Activated T-helper 2 cell treated with anti-CD3 and anti-CD28 coated beads, Interferon-gamma antibody, Interleukin-2, Interleukin-4, amounts not matched to agents 10 μg/mL and 5 μg/mL and 100 μg/mL, durations not matched to agents 14 hours and 24 hours and 36 hours (primary cell): ENCODE data around the gene SNAPC1. TPM values are rescaled to one million over a fixed set of nuclear protein-coding genes. Genes with fewer than 3 reads are reported as not detected.

Experiments used
- DNase-seq: peaks from one replicate; pipeline ENCODE4 v3.0.0; 2021; ENCODE audit warnings: low spot score
- H3K27ac Mint-ChIP-seq: one replicate; pipeline ENCODE4 v1.8.0; 2021; ENCODE audit warnings: mixed read lengths
- H3K27me3 Mint-ChIP-seq: one replicate; pipeline ENCODE4 v1.8.0; 2021; ENCODE audit warnings: low read depth, mixed read lengths
- H3K36me3 Mint-ChIP-seq: one replicate; pipeline ENCODE4 v1.8.0; 2021; ENCODE audit warnings: low read depth, mixed read lengths
- H3K4me1 Mint-ChIP-seq: one replicate; pipeline ENCODE4 v1.8.0; 2021; ENCODE audit warnings: low read depth, mixed read lengths
- H3K4me3 Mint-ChIP-seq: one replicate; pipeline ENCODE4 v1.8.0; 2021; ENCODE audit warnings: low read depth, mild to moderate bottlenecking, moderate library complexity, mixed read lengths
- H3K9me3 Mint-ChIP-seq: one replicate; pipeline ENCODE4 v1.8.0; 2021; ENCODE audit warnings: mixed read lengths
- intact Hi-C: fragments of 100-400 bp; cut with micrococcal nuclease; formaldehyde crosslinking; loops from one replicate; pipeline ENCODE4 v1.15.1; 2023
- total RNA-seq: library from RNA; stranded (reverse); gene quantifications from 2 replicates; pipeline ENCODE4 v1.2.3, GENCODE V29; 2022

SNAPC1 gene
- total RNA-seq = 10.2 and 10.5 TPM in 2 replicates

- H3K9me3 Mint-ChIP-seq = no peaks in the 10 kb centered on the region
- peak; percentile 98 for DNase-seq
- H3K27me3 Mint-ChIP-seq = peaks cover 3% of the 10 kb centered on the region
- H3K4me3 Mint-ChIP-seq = peak within 1 kb of the TSS; percentile 94
- H3K4me1 Mint-ChIP-seq = peaks cover 36% of the 10 kb centered on the region
- peak within 1 kb of the TSS; percentile 93 for H3K27ac Mint-ChIP-seq
- peaks cover 26% of the 10 kb centered on the region for H3K36me3 Mint-ChIP-seq
- intact Hi-C loops = loop anchor here (1.0 to 10.0 kb wide), 5 partner anchors 11 to 1513 kb away; partner anchors contain the start of genes PPM1A and PRKCH
Measured at GRCh38 chr14:61761959-61762786, at the start of gene SNAPC1. TSS of gene SNAPC1 (plus strand) at chr14:61762420. CDS start at chr14:61762461, 41 bp downstream.

GRCh38 chr14:61713724-61714437 is 48.3 kb upstream of the SNAPC1 start:
- no peaks in the 10 kb centered on the region for H3K27me3 Mint-ChIP-seq
- peaks cover 61% of the 10 kb centered on the region for H3K4me1 Mint-ChIP-seq
- H3K27ac Mint-ChIP-seq = peak overlapping the region; percentile 43
- H3K36me3 Mint-ChIP-seq = peaks cover 15% of the 10 kb centered on the region
- intact Hi-C loops = loop anchor here (1.0 kb wide), 1 partner anchor 11 kb away; no protein-coding TSS in a partner anchor
- no peaks in the 10 kb centered on the region for H3K9me3 Mint-ChIP-seq
- DNase-seq = no peak
- no peak overlapping the region for H3K4me3 Mint-ChIP-seq

GRCh38 chr14:61716956-61717355 is 45.3 kb upstream of the SNAPC1 start:
- no peak for DNase-seq
- no peak overlapping the region for H3K4me3 Mint-ChIP-seq
- no peaks in the 10 kb centered on the region for H3K27me3 Mint-ChIP-seq
- H3K36me3 Mint-ChIP-seq = peaks cover 30% of the 10 kb centered on the region
- H3K27ac Mint-ChIP-seq = no peak overlapping the region
- peaks cover 64% of the 10 kb centered on the region for H3K4me1 Mint-ChIP-seq
- intact Hi-C loops = no loop called here
- H3K9me3 Mint-ChIP-seq = no peaks in the 10 kb centered on the region

- DNase-seq = no peak
- peaks cover 34% of the 10 kb centered on the region for H3K36me3 Mint-ChIP-seq
- no peak overlapping the region for H3K4me3 Mint-ChIP-seq
- H3K27me3 Mint-ChIP-seq = no peaks in the 10 kb centered on the region
- no peaks in the 10 kb centered on the region for H3K9me3 Mint-ChIP-seq
- intact Hi-C loops = loop anchor here (2.0 kb wide), 2 partner anchors 13 to 31 kb away; no protein-coding TSS in a partner anchor
- H3K27ac Mint-ChIP-seq = no peak overlapping the region
- H3K4me1 Mint-ChIP-seq = peaks cover 55% of the 10 kb centered on the region
Measured at GRCh38 chr14:61718039-61718438, 44.2 kb upstream of the SNAPC1 start.

GRCh38 chr14:61719344-61720293 is 42.6 kb upstream of the SNAPC1 start:
- peaks cover 57% of the 10 kb centered on the region for H3K4me1 Mint-ChIP-seq
- DNase-seq = no peak
- H3K9me3 Mint-ChIP-seq = no peaks in the 10 kb centered on the region
- no peaks in the 10 kb centered on the region for H3K27me3 Mint-ChIP-seq
- H3K4me3 Mint-ChIP-seq = peak overlapping the region; percentile 52
- peaks cover 43% of the 10 kb centered on the region for H3K36me3 Mint-ChIP-seq
- intact Hi-C loops = loop anchor here (2.0 kb wide), 2 partner anchors 15 to 29 kb away; no protein-coding TSS in a partner anchor
- H3K27ac Mint-ChIP-seq = peak overlapping the region; percentile 81

GRCh38 chr14:61720294-61720661 is 41.9 kb upstream of the SNAPC1 start:
- Mint-ChIP-seq H3K27me3 (no peaks in the 10 kb centered on the region), H3K27ac (peak overlapping the region; percentile 81), H3K4me1 (peaks cover 62% of the 10 kb centered on the region), H3K9me3 (no peaks in the 10 kb centered on the region), H3K36me3 (peaks cover 49% of the 10 kb centered on the region), H3K4me3 (peak overlapping the region; percentile 52)
- intact Hi-C loops = no loop called here
- no peak for DNase-seq

GRCh38 chr14:61720741-61721140 is 41.5 kb upstream of the SNAPC1 start:
- intact Hi-C loops = no loop called here
- no peak for DNase-seq
- Mint-ChIP-seq H3K27ac (peak overlapping the region; percentile 64), H3K27me3 (no peaks in the 10 kb centered on the region), H3K4me3 (peak overlapping the region; percentile 38), H3K4me1 (peaks cover 60% of the 10 kb centered on the region), H3K36me3 (peaks cover 53% of the 10 kb centered on the region), H3K9me3 (no peaks in the 10 kb centered on the region)

GRCh38 chr14:61724133-61724532 is 38.1 kb upstream of the SNAPC1 start:
- H3K27ac Mint-ChIP-seq = peak overlapping the region; percentile 26
- H3K36me3 Mint-ChIP-seq = peaks cover 83% of the 10 kb centered on the region
- H3K4me3 Mint-ChIP-seq = no peak overlapping the region
- H3K9me3 Mint-ChIP-seq = no peaks in the 10 kb centered on the region
- H3K27me3 Mint-ChIP-seq = no peaks in the 10 kb centered on the region
- DNase-seq = no peak
- intact Hi-C loops = no loop called here
- H3K4me1 Mint-ChIP-seq = peaks cover 62% of the 10 kb centered on the region

GRCh38 chr14:61726778-61727658 is 35.2 kb upstream of the SNAPC1 start:
- H3K27me3 Mint-ChIP-seq = no peaks in the 10 kb centered on the region
- peaks cover 62% of the 10 kb centered on the region for H3K4me1 Mint-ChIP-seq
- intact Hi-C loops = loop anchor here (2.0 kb wide), 1 partner anchor 28 kb away; no protein-coding TSS in a partner anchor
- H3K9me3 Mint-ChIP-seq = no peaks in the 10 kb centered on the region
- H3K27ac Mint-ChIP-seq = peak overlapping the region; percentile 61
- peaks cover 87% of the 10 kb centered on the region for H3K36me3 Mint-ChIP-seq
- H3K4me3 Mint-ChIP-seq = no peak overlapping the region
- DNase-seq = no peak

GRCh38 chr14:61730756-61731373 is 31.4 kb upstream of the SNAPC1 start:
- intact Hi-C loops = loop anchor here (2.0 to 5.0 kb wide), 2 partner anchors 18 to 254 kb away; no protein-coding TSS in a partner anchor
- DNase-seq = no peak
- peak overlapping the region; percentile 24 for H3K27ac Mint-ChIP-seq

GRCh38 chr14:61733972-61734371 is 28.2 kb upstream of the SNAPC1 start:
- DNase-seq = no peak
- peaks cover 88% of the 10 kb centered on the region for H3K36me3 Mint-ChIP-seq
- H3K4me3 Mint-ChIP-seq = no peak overlapping the region
- H3K27ac Mint-ChIP-seq = no peak overlapping the region
- no peaks in the 10 kb centered on the region for H3K9me3 Mint-ChIP-seq
- peaks cover 41% of the 10 kb centered on the region for H3K4me1 Mint-ChIP-seq
- intact Hi-C loops = loop anchor here (5.0 kb wide), 1 partner anchor 257 kb away; no protein-coding TSS in a partner anchor
- H3K27me3 Mint-ChIP-seq = no peaks in the 10 kb centered on the region

More at GRCh38 chr14:61730756-61731373, 31.4 kb upstream of the SNAPC1 start:
- no peaks in the 10 kb centered on the region for H3K9me3 Mint-ChIP-seq
- no peak overlapping the region for H3K4me3 Mint-ChIP-seq
- peaks cover 58% of the 10 kb centered on the region for H3K4me1 Mint-ChIP-seq
- H3K36me3 Mint-ChIP-seq = peaks cover 90% of the 10 kb centered on the region
- H3K27me3 Mint-ChIP-seq = no peaks in the 10 kb centered on the region
